ENCODE measurements around the gene RPUSD3.
A peak's percentile ranks its signal among the peaks of the same experiment; 100 is the strongest.
"Not testable (repeated sequence)": the region's sequence is repeated elsewhere in the genome, so short reads cannot be mapped to it uniquely, and the experiment has no call there.

Gene RPUSD3

GRCh38 chr3:9865125-9865637 is 21.4 kb upstream of the RPUSD3 start:
- not testable (repeated sequence) for DNase-seq (ENCODE audit: low spot score)

GRCh38 chr3:9864200-9864927 is 20.6 kb upstream of the RPUSD3 start:
- DNase-seq (ENCODE audit: low spot score): peak; percentile 66

GRCh38 chr3:9863058-9863772 is 19.4 kb upstream of the RPUSD3 start:
- DNase-seq (ENCODE audit: low spot score): no peak

- peak; percentile 39 for DNase-seq (ENCODE audit: low spot score)
Measured at GRCh38 chr3:9862391-9863057, 18.7 kb upstream of the RPUSD3 start.

GRCh38 chr3:9861626-9862130 is 17.9 kb upstream of the RPUSD3 start:
- DNase-seq (ENCODE audit: low spot score): no peak

- no peak for DNase-seq (ENCODE audit: low spot score)
Measured at GRCh38 chr3:9861201-9861600, 17.4 kb upstream of the RPUSD3 start.

GRCh38 chr3:9859530-9860025 is 15.8 kb upstream of the RPUSD3 start:
- DNase-seq (ENCODE audit: low spot score): no peak

- no peak for DNase-seq (ENCODE audit: low spot score)
Measured at GRCh38 chr3:9855594-9855993, 11.8 kb upstream of the RPUSD3 start.

GRCh38 chr3:9854291-9854940 is 10.6 kb upstream of the RPUSD3 start:
- not testable (repeated sequence) for DNase-seq (ENCODE audit: low spot score)

GRCh38 chr3:9852528-9852927 is 8.7 kb upstream of the RPUSD3 start:
- no peak for DNase-seq (ENCODE audit: low spot score)

- DNase-seq (ENCODE audit: low spot score): not testable (repeated sequence)
Measured at GRCh38 chr3:9851926-9852325, 8.1 kb upstream of the RPUSD3 start.

- not testable (repeated sequence) for DNase-seq (ENCODE audit: low spot score)
Measured at GRCh38 chr3:9851383-9851782, 7.6 kb upstream of the RPUSD3 start.

- DNase-seq (ENCODE audit: low spot score): peak; percentile 29
Measured at GRCh38 chr3:9848860-9849259, 5.1 kb upstream of the RPUSD3 start.

- not testable (repeated sequence) for DNase-seq (ENCODE audit: low spot score)
Measured at GRCh38 chr3:9847870-9848269, 4.1 kb upstream of the RPUSD3 start.

GRCh38 chr3:9846931-9847488 is 3.2 kb upstream of the RPUSD3 start:
- no peak for DNase-seq (ENCODE audit: low spot score)

GRCh38 chr3:9846231-9846630 is 2.4 kb upstream of the RPUSD3 start:
- no peak for DNase-seq (ENCODE audit: low spot score)

- no peak for DNase-seq (ENCODE audit: low spot score)
Measured at GRCh38 chr3:9841015-9841414, 2.8 kb downstream of the RPUSD3 start.

- no peak for DNase-seq (ENCODE audit: low spot score)
Measured at GRCh38 chr3:9838856-9839255, 5.0 kb downstream of the RPUSD3 start.

- DNase-seq (ENCODE audit: low spot score): no peak
Measured at GRCh38 chr3:9837701-9838582, 5.9 kb downstream of the RPUSD3 start.
